ENCODE measurements around the gene LRRC47. TPM values are rescaled to one million over a fixed set of nuclear protein-coding genes. Genes with fewer than 3 reads are reported as not detected.
A peak's percentile ranks its signal among the peaks of the same experiment; 100 is the strongest.

Gene LRRC47
- polyA plus RNA-seq, 1 donor from 2014 or later = 59.2 TPM

DNA sequence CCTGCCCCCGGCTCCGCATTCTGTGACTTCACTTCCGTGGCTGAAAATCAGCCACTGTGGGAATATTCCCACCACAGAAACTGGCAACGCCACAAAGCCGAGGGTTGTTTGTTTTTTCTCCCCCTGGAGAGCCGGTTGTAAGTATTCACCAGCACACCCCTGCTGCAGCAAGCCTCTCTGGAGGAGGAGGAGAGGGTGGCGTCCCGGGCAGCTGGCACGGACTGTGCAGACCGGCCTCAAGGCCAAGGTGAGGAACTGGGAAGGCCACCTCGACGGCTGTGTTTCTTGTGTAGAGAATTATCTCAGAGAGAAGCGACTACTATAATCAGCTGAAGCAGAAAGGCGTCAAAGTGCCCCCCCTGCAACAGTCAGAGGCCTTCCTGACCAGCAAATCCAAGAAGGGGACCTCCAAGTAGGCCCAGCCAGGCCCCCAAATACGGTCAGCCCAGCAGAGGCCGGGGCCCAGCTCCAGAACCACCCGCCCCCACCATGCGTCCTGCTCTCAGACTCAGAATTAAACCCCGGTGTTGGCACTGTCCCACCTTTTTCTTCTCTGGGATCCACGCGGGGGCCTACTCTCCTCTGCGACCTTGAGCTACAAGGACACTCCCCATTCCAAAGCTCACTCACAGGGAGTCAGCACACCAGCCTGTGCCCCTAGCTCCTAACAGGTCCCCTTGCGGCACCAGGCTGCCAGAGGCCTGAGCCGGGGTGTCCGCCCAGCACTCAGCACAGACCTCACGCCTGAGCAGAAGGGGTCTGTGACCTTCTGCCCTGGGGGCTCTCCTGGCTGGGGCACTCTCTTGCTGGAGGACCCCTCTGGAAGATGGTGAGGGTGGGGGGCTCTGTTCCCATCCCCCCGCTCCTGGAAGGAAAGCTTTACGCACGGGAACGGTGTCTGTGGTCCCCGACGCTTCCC, 24.9 kb downstream of the LRRC47 start:
- no peaks in the 10 kb centered on the region for H3K79me2 ChIP-seq (replicated peaks; ENCODE audit: insufficient read depth, low read length)
- no peaks in the 10 kb centered on the region for H3K36me3 ChIP-seq (ENCODE audit: insufficient read depth, low read length)
- H3K27me3 ChIP-seq (ENCODE audit: insufficient read depth, low read depth, low read length) = peaks cover 4% of the 10 kb centered on the region
- H3K9me2 ChIP-seq (ENCODE audit: insufficient read depth, low read length) = no peaks in the 10 kb centered on the region
- no peak overlapping the region for H3K4me2 ChIP-seq (ENCODE audit: low read length)
- H3F3A ChIP-seq (ENCODE audit: insufficient read depth, low read length, poor library complexity, severe bottlenecking) = no peaks in the 10 kb centered on the region
- TF ChIP-seq TAF1 (IDR thresholded peaks at IDR 0.05; ENCODE audit: low read depth) = no peak
- TF ChIP-seq, protein P1, sequence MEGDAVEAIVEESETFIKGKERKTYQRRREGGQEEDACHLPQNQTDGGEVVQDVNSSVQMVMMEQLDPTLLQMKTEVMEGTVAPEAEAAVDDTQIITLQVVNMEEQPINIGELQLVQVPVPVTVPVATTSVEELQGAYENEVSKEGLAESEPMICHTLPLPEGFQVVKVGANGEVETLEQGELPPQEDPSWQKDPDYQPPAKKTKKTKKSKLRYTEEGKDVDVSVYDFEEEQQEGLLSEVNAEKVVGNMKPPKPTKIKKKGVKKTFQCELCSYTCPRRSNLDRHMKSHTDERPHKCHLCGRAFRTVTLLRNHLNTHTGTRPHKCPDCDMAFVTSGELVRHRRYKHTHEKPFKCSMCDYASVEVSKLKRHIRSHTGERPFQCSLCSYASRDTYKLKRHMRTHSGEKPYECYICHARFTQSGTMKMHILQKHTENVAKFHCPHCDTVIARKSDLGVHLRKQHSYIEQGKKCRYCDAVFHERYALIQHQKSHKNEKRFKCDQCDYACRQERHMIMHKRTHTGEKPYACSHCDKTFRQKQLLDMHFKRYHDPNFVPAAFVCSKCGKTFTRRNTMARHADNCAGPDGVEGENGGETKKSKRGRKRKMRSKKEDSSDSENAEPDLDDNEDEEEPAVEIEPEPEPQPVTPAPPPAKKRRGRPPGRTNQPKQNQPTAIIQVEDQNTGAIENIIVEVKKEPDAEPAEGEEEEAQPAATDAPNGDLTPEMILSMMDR (IDR thresholded peaks at IDR 0.05; ENCODE audit: poor library complexity, severe bottlenecking) = no peak
- no peak for TF ChIP-seq MXI1 (conservative IDR thresholded peaks at IDR 0.05; ENCODE audit: poor library complexity, severe bottlenecking)
- H4K20me1 ChIP-seq (ENCODE audit: insufficient read depth) = no peaks in the 10 kb centered on the region
- H3K27ac ChIP-seq (ENCODE audit: low read length) = no peak overlapping the region
- no peak overlapping the region for H2AFZ ChIP-seq (ENCODE audit: low read depth, low read length)
- H3K9me3 ChIP-seq (ENCODE audit: low read length) = no peaks in the 10 kb centered on the region
- H3K9ac ChIP-seq (ENCODE audit: low read length) = no peak overlapping the region
- H3K4me3 ChIP-seq (ENCODE audit: low read length) = peak overlapping the region; percentile 55

DNA sequence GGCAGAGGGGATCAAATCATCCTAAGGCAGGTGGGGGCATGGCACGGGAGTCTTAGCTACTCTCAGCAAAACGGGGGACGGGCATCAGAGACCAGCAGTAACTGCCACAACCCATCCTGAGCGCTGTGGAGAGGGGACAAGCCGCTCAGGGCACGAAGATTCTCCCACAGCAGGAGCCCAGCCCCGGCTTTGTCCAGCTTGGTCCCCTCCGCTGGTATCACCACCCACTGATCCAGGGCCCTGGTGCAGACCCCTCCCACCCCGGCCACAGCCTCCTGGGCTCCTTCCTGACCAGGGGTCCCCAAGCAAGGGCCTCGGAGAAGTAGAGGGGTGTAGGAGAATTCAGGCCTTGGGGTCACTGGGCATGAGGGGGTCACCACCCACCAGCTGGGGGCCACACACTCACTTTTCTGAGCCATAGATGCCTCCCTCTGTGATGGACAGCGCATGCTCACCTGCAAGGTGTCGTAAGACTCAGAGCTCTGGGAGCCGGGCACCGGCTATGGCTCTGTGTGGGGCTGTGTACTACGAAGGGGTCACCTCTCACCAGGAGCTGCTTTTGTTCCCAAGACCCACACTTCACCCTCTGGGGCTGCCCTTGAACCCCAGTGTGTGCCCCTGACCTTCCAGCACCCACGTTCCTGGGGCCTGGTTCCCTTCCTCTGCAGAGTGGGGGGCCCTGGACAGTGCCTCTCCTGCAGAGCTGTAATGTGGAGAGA, 26.1 kb downstream of the LRRC47 start:
- no peak overlapping the region for H3K4me3 ChIP-seq (ENCODE audit: low read length)
- H4K20me1 ChIP-seq (ENCODE audit: insufficient read depth) = no peaks in the 10 kb centered on the region

More for the DNA sequence above, 26.1 kb downstream of the LRRC47 start:
- H3K27ac ChIP-seq (ENCODE audit: low read length) = no peak overlapping the region
- H3K9me3 ChIP-seq (ENCODE audit: low read length) = no peaks in the 10 kb centered on the region
- peaks cover 4% of the 10 kb centered on the region for H3K27me3 ChIP-seq (ENCODE audit: insufficient read depth, low read depth, low read length)
- H3F3A ChIP-seq (ENCODE audit: insufficient read depth, low read length, poor library complexity, severe bottlenecking) = no peaks in the 10 kb centered on the region
- H3K36me3 ChIP-seq (ENCODE audit: insufficient read depth, low read length) = no peaks in the 10 kb centered on the region
- H3K9me2 ChIP-seq (ENCODE audit: insufficient read depth, low read length) = no peaks in the 10 kb centered on the region
- TF ChIP-seq TAF1 (IDR thresholded peaks at IDR 0.05; ENCODE audit: low read depth) (no peak), EP300 (conservative IDR thresholded peaks at IDR 0.05; ENCODE audit: poor library complexity, severe bottlenecking) (no peak), EZH2 (IDR thresholded peaks at IDR 0.05; ENCODE audit: borderline replicate concordance, insufficient read depth, low read length, poor library complexity, severe bottlenecking) (no peak), MXI1 (conservative IDR thresholded peaks at IDR 0.05; ENCODE audit: poor library complexity, severe bottlenecking) (no peak), RAD21 (conservative IDR thresholded peaks at IDR 0.05) (no peak), POLR2AphosphoS5 (IDR thresholded peaks at IDR 0.05) (no peak), SMC3 (conservative IDR thresholded peaks at IDR 0.05; ENCODE audit: poor library complexity) (no peak)
- TF ChIP-seq, protein P1 (IDR thresholded peaks at IDR 0.05; ENCODE audit: poor library complexity, severe bottlenecking) = no peak
- TF ChIP-seq, protein P2, sequence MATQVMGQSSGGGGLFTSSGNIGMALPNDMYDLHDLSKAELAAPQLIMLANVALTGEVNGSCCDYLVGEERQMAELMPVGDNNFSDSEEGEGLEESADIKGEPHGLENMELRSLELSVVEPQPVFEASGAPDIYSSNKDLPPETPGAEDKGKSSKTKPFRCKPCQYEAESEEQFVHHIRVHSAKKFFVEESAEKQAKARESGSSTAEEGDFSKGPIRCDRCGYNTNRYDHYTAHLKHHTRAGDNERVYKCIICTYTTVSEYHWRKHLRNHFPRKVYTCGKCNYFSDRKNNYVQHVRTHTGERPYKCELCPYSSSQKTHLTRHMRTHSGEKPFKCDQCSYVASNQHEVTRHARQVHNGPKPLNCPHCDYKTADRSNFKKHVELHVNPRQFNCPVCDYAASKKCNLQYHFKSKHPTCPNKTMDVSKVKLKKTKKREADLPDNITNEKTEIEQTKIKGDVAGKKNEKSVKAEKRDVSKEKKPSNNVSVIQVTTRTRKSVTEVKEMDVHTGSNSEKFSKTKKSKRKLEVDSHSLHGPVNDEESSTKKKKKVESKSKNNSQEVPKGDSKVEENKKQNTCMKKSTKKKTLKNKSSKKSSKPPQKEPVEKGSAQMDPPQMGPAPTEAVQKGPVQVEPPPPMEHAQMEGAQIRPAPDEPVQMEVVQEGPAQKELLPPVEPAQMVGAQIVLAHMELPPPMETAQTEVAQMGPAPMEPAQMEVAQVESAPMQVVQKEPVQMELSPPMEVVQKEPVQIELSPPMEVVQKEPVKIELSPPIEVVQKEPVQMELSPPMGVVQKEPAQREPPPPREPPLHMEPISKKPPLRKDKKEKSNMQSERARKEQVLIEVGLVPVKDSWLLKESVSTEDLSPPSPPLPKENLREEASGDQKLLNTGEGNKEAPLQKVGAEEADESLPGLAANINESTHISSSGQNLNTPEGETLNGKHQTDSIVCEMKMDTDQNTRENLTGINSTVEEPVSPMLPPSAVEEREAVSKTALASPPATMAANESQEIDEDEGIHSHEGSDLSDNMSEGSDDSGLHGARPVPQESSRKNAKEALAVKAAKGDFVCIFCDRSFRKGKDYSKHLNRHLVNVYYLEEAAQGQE (IDR thresholded peaks at IDR 0.05; ENCODE audit: borderline replicate concordance) = no peak
- no peak overlapping the region for H2AFZ ChIP-seq (ENCODE audit: low read depth, low read length)
- no peak overlapping the region for H3K4me2 ChIP-seq (ENCODE audit: low read length)
- H3K79me2 ChIP-seq (replicated peaks; ENCODE audit: insufficient read depth, low read length) = no peaks in the 10 kb centered on the region
- no peak overlapping the region for H3K9ac ChIP-seq (ENCODE audit: low read length)

Measured in neural cell (in vitro differentiated cells).